OCI-LY3 (cell line): Measurements from ENCODE around the gene GPBP1.

ENCODE experiments used
- CTCF ChIP-seq: fragments of 200-600, 300-600 bp; sonication (generic); IDR thresholded peaks from 2 replicates; pipeline ENCODE4 v1.5.1; 2014; ENCODE audit warnings: antibody characterized with exemption, low read length, low read depth
- EZH2phosphoT487 ChIP-seq: fragments of 200-600 bp; shearing (Covaris generic); IDR thresholded peaks from 2 replicates; pipeline ENCODE4 v1.6.1; 2018; ENCODE audit warnings: antibody characterized with exemption, mixed run types, low read depth

- TF ChIP-seq CTCF (peak; percentile 32), EZH2phosphoT487 (no peak)
Measured at GRCh38 chr5:57184322-57184721, 10.5 kb downstream of the GPBP1 start.
